ENCODE measurements around the gene OSBPL8.
"Not testable (repeated sequence)": the region's sequence is repeated elsewhere in the genome, so short reads cannot be mapped to it uniquely, and the experiment has no call there.

OSBPL8 gene

DNA sequence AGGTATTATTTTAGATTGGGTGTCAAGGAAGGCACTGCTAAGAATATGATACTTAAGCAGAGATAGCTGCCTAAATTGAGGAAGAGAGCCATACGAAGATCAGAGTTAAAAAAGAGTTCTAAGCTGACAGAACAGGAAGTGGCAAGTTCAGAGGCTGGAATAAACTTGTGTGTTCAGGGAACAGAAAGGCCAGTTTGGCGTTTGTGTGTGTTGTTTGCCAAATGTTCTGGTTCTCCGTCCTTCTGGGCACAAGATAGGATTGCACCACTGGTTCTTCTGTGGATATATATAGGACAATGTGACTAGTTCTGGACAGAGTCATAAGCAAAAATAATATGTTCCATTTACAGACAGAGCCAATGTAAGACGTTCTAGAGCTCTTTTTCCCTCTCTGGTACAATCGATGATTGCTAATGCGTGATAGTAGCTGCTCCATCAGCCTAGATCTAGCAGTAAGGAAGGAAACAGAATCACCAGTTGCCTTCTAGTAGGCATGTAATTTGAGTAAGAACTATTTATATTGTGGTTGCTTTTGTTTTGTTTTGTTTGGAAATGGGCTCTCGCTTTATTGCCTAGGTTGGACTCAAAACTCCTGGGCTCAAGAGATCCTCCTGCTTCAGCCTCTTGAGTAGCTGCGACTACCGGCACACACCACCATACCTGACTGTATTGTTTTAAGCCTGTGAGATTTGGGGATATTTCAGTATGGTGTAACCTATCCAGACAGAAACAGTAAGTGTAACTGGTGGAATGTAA, 218.7 kb downstream of the OSBPL8 start:
- Histone ChIP-seq H3K9me3 (ENCODE audit: low read length) (no peaks in the 10 kb centered on the region), H3K4me1 (ENCODE audit: insufficient read depth, low read length) (no peaks in the 10 kb centered on the region), H3K27me3 (ENCODE audit: insufficient read depth, low read length) (no peaks in the 10 kb centered on the region), H2AFZ (ENCODE audit: low read depth, low read length) (no peak overlapping the region), H3K36me3 (ENCODE audit: insufficient read depth, low read length) (no peaks in the 10 kb centered on the region), H3K4me3 (ENCODE audit: low read length) (no peak overlapping the region)

DNA sequence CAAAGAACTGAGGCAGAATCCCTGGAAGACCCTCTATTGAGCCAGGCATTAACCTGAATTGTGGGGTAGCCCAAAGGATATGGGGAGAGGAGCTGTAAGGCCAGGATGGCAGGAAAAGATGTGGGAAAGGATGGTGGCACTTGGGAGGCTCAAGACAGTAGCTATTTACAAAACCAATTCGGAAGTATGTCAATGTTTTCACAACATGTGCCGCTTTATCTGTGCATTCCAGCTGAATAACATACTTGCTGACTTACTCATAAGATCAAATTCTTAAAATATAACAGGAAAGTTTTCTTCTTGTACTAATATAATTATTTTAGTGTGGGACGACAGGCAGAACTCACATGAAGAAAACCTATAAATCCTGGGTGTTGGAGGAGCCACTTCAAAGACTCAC, 222.0 kb downstream of the OSBPL8 start:
- no peaks in the 10 kb centered on the region for H3K9me3 ChIP-seq (ENCODE audit: low read length)
- H3K36me3 ChIP-seq (ENCODE audit: insufficient read depth, low read length) = no peaks in the 10 kb centered on the region
- H3K4me3 ChIP-seq (ENCODE audit: low read length) = no peak overlapping the region
- H2AFZ ChIP-seq (ENCODE audit: low read depth, low read length) = no peak overlapping the region
- H3K4me1 ChIP-seq (ENCODE audit: insufficient read depth, low read length) = no peaks in the 10 kb centered on the region
- H3K27me3 ChIP-seq (ENCODE audit: insufficient read depth, low read length) = no peaks in the 10 kb centered on the region

DNA sequence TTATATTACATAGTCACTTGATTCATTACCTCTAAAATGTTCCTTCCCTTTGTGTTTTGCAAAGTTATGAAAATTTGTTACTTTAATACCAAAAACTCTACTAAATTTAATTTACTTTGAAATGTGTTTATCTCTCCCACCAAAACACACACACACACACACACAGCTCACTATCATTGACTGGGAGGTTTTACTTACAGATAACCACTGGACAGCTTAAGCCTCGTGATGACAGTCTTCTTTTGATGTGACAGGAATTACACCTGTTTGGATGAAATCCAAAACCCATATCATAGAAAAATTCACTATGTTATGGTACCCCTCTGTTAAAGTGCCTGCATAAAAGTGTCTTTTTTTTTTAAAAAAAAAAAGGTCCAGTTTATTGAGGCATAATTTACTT, 227.0 kb downstream of the OSBPL8 start:
- Histone ChIP-seq H2AFZ (ENCODE audit: low read depth, low read length) (no peak overlapping the region), H3K9me3 (ENCODE audit: low read length) (no peaks in the 10 kb centered on the region), H3K27me3 (ENCODE audit: insufficient read depth, low read length) (no peaks in the 10 kb centered on the region), H3K36me3 (ENCODE audit: insufficient read depth, low read length) (no peaks in the 10 kb centered on the region), H3K4me3 (ENCODE audit: low read length) (no peak overlapping the region), H3K4me1 (ENCODE audit: insufficient read depth, low read length) (no peaks in the 10 kb centered on the region)

DNA sequence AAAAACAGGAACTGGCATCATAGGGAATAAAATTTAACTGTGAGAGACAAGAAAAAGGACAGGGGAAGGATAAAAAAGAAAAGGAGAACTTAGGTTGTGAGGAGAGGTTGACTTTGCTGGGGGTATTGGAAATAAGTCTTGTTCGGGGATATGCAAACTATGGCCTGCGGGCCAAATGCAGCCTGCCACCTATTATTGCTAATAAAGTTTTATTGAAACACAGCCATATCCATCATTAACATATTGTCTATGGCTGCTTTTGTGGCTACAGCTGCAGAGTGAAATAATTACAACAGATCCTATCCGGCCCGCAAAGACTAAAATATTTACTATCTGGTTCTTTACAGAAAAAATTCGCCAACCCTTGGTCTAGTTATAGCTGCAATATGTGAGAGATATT, 230.0 kb downstream of the OSBPL8 start:
- H2AFZ ChIP-seq (ENCODE audit: low read depth, low read length) = no peak overlapping the region
- no peaks in the 10 kb centered on the region for H3K4me1 ChIP-seq (ENCODE audit: insufficient read depth, low read length)
- H3K27me3 ChIP-seq (ENCODE audit: insufficient read depth, low read length) = no peaks in the 10 kb centered on the region
- H3K4me3 ChIP-seq (ENCODE audit: low read length) = no peak overlapping the region
- no peaks in the 10 kb centered on the region for H3K9me3 ChIP-seq (ENCODE audit: low read length)
- no peaks in the 10 kb centered on the region for H3K36me3 ChIP-seq (ENCODE audit: insufficient read depth, low read length)

DNA sequence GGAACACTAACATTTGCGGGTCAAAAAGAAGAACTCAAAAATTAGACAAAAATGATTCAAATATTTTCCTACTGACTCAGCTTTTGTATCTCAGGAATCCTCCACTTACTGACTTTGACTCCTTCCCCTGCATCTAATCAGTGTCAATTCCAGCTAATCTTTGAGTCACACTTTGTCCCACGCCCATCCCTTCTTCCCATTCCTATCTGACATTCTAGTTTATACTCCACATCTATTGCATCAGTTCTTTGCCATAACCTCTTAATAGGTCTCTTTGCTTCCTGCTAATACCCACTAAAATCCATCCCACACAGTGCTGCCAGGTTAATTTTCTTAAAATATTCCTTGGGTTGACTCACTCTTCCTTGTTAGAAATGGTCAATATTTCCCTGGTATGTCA, 230.4 kb downstream of the OSBPL8 start:
- Histone ChIP-seq H3K27me3 (ENCODE audit: insufficient read depth, low read length) (no peaks in the 10 kb centered on the region), H3K4me3 (ENCODE audit: low read length) (no peak overlapping the region), H2AFZ (ENCODE audit: low read depth, low read length) (no peak overlapping the region), H3K4me1 (ENCODE audit: insufficient read depth, low read length) (no peaks in the 10 kb centered on the region), H3K36me3 (ENCODE audit: insufficient read depth, low read length) (no peaks in the 10 kb centered on the region), H3K9me3 (ENCODE audit: low read length) (no peaks in the 10 kb centered on the region)

DNA sequence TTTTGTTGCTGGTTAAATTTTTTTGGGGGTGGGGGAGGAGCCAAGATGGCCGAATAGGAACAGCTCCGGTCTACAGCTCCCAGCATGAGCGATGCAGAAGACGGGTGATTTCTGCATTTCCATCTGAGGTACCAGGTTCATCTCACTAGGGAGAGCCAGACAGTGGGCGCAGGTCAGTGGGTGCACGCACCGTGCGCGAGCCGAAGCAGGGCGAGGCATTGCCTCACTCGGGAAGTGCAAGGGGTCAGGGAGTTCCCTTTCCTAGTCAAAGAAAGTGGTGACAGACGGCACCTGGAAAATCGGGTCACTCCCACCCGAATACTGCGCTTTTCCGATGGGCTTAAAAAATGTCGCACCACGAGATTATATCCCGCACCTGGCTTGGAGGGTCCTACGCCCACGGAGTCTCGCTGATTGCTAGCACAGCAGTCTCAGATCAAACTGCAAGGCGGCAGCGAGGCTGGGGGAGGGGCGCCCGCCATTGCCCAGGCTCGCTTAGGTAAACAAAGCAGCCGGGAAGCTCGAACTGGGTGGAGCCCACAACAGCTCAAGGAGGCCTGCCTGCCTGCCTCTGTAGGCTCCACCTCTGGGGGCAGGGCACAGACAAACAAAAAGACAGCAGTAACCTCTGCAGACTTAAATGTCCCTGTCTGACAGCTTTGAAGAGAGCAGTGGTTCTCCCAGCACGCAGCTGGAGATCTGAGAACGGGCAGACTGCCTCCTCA, 239.8 kb downstream of the OSBPL8 start:
- H3K4me1 ChIP-seq (ENCODE audit: insufficient read depth, low read length); H3K9me3 ChIP-seq (ENCODE audit: low read length); H2AFZ ChIP-seq (ENCODE audit: low read depth, low read length); H3K36me3 ChIP-seq (ENCODE audit: insufficient read depth, low read length); H3K4me3 ChIP-seq (ENCODE audit: low read length); H3K27me3 ChIP-seq (ENCODE audit: insufficient read depth, low read length): not testable (repeated sequence)

DNA sequence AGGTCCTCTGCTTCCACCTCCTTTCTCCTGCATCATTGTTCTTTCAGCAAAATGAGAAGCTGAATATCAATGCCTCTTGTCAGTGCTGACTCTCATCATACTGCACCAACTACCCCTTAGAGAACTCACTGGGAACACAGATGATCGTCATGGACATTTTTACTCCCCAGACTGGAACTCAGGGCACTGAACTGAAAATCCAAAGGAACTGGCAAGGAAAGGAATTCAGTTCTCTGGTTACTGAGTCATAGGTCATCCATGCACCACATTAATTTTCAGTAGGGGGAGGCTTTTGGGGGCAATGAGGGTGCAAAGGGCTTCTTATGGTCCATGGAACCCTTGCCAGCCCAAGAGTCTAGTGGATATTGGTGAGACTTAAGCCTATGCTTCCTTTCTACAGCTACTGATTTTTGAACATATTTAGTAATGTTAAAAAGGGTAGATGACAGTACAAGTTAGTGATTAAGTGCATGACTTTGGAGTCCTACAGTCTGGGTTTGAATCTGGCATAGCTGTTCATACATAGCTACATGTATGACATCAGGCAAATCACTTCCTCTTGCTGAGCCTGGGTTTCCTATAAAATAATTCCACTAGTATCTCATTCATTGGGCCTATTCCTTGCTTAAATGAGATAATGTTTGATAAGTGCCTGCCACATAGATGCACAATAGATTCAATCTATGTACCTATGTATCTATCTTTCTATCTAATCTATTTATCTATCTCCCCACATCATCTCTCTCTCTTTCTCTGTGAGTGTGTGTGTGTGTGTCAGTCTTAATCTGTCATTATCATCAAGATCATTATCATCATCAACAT, 240.6 kb downstream of the OSBPL8 start:
- no peak overlapping the region for H3K4me3 ChIP-seq (ENCODE audit: low read length)
- no peaks in the 10 kb centered on the region for H3K4me1 ChIP-seq (ENCODE audit: insufficient read depth, low read length)
- H3K9me3 ChIP-seq (ENCODE audit: low read length) = no peaks in the 10 kb centered on the region
- H3K27me3 ChIP-seq (ENCODE audit: insufficient read depth, low read length) = no peaks in the 10 kb centered on the region
- H2AFZ ChIP-seq (ENCODE audit: low read depth, low read length) = no peak overlapping the region
- H3K36me3 ChIP-seq (ENCODE audit: insufficient read depth, low read length) = no peaks in the 10 kb centered on the region

DNA sequence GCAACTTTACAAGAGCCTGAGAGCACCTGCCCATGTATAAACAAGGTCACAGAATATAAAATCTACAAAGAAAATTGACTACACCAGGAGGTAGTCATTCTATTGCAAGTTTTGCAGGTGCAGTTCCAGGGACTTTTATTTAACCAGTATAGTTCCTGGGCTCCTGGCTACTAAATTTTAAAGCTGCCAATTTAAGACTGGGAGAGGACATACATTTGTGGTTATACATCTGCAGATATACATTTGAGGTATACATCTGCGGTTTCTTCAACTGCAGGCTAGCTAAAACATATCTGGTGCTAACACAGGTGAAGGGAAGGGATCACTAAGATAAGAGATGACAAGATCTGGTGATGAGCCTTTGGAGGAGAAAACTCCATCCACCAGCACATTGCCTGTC, 241.6 kb downstream of the OSBPL8 start:
- H3K36me3 ChIP-seq (ENCODE audit: insufficient read depth, low read length) = no peaks in the 10 kb centered on the region
- no peaks in the 10 kb centered on the region for H3K4me1 ChIP-seq (ENCODE audit: insufficient read depth, low read length)
- no peak overlapping the region for H2AFZ ChIP-seq (ENCODE audit: low read depth, low read length)
- H3K4me3 ChIP-seq (ENCODE audit: low read length) = no peak overlapping the region
- H3K9me3 ChIP-seq (ENCODE audit: low read length) = no peaks in the 10 kb centered on the region
- no peaks in the 10 kb centered on the region for H3K27me3 ChIP-seq (ENCODE audit: insufficient read depth, low read length)

DNA sequence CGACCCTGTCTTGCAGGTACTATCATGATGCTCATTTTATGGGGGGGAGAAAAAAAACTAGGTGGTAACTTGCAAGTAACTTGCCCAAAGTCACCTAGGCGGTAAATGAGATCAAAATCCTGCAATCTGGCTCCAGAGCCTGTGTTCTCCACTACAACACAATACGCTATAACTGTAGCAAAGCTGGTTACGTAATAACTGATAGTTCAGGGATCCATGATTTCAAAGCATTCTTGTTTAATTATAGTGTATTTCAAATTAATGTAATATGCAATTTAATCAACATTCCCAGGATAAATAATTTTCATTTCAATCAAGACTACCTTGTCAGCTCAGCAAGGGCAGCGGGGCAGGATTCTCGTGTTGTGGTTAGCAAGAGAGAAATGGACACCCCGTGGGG, 243.1 kb downstream of the OSBPL8 start:
- Histone ChIP-seq H2AFZ (ENCODE audit: low read depth, low read length) (no peak overlapping the region), H3K4me3 (ENCODE audit: low read length) (no peak overlapping the region), H3K36me3 (ENCODE audit: insufficient read depth, low read length) (no peaks in the 10 kb centered on the region), H3K4me1 (ENCODE audit: insufficient read depth, low read length) (peaks cover 9% of the 10 kb centered on the region), H3K9me3 (ENCODE audit: low read length) (no peaks in the 10 kb centered on the region), H3K27me3 (ENCODE audit: insufficient read depth, low read length) (no peaks in the 10 kb centered on the region)

DNA sequence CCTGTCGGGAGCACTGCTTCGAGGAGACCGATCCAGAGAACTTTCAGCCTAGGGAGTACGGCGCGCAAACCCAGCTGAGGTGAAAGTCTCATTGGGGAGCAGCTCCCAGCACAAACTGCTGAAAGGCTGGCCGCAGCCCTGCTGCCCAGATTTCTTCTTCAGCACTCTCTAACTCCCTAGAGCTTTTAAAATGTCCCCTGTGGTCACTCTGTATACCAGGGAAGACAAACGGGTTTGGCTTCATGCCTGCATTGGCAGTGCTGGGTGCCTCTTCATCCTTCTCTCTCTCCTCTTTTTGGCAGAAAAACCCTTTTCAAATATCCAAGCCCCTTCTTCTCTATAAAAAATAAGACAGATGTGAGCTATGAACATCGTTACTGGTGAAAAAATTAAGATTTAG, 246.3 kb downstream of the OSBPL8 start:
- no peaks in the 10 kb centered on the region for H3K9me3 ChIP-seq (ENCODE audit: low read length)
- no peaks in the 10 kb centered on the region for H3K27me3 ChIP-seq (ENCODE audit: insufficient read depth, low read length)
- no peak overlapping the region for H3K4me3 ChIP-seq (ENCODE audit: low read length)
- H3K36me3 ChIP-seq (ENCODE audit: insufficient read depth, low read length) = no peaks in the 10 kb centered on the region
- H3K4me1 ChIP-seq (ENCODE audit: insufficient read depth, low read length) = peaks cover 9% of the 10 kb centered on the region
- no peak overlapping the region for H2AFZ ChIP-seq (ENCODE audit: low read depth, low read length)

DNA sequence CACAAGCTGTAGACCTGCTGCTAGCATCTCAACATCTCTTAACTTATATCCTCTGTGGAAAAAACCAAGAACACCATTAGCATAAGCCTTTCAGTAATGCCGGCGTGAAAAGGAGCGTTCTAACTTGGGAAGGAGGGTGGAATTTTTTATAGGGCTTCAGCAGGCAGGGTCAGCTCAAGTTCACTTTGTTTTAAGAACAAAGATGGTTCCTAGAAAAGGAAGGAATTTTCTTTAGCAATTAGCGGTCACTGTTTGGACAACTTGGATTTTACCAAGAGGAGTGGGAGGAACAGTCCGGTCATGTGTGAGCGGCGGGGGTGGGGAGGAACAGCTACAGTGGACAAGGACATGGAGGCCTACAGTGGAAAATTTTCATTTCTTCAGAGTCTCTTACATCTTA, 247.3 kb downstream of the OSBPL8 start:
- no peaks in the 10 kb centered on the region for H3K9me3 ChIP-seq (ENCODE audit: low read length)
- H3K4me1 ChIP-seq (ENCODE audit: insufficient read depth, low read length) = peaks cover 9% of the 10 kb centered on the region
- H3K27me3 ChIP-seq (ENCODE audit: insufficient read depth, low read length) = no peaks in the 10 kb centered on the region
- no peak overlapping the region for H3K4me3 ChIP-seq (ENCODE audit: low read length)
- peak overlapping the region; percentile 23 for H2AFZ ChIP-seq (ENCODE audit: low read depth, low read length)
- no peaks in the 10 kb centered on the region for H3K36me3 ChIP-seq (ENCODE audit: insufficient read depth, low read length)

DNA sequence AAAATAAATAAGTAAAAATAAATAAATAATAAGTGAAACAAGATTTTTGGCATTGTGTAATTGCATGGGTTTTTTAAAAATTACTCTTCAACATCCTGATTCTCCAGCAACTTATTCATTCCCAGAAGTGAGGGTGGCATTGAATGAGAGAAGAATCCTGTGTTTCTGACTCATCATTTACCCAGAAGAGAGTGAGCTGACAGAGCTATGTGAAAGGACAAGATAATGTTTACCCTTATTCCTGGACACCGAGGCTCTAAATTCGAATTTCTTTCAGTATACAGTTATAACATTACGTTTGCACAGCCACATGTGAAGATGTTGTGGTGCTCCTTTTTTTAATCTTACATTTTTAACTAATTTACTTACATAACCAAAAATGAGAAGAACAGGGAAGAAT, 247.8 kb downstream of the OSBPL8 start:
- no peaks in the 10 kb centered on the region for H3K9me3 ChIP-seq (ENCODE audit: low read length)
- no peaks in the 10 kb centered on the region for H3K36me3 ChIP-seq (ENCODE audit: insufficient read depth, low read length)
- no peak overlapping the region for H3K4me3 ChIP-seq (ENCODE audit: low read length)
- H3K27me3 ChIP-seq (ENCODE audit: insufficient read depth, low read length) = no peaks in the 10 kb centered on the region
- H2AFZ ChIP-seq (ENCODE audit: low read depth, low read length) = peak overlapping the region; percentile 23
- H3K4me1 ChIP-seq (ENCODE audit: insufficient read depth, low read length) = peaks cover 9% of the 10 kb centered on the region

DNA sequence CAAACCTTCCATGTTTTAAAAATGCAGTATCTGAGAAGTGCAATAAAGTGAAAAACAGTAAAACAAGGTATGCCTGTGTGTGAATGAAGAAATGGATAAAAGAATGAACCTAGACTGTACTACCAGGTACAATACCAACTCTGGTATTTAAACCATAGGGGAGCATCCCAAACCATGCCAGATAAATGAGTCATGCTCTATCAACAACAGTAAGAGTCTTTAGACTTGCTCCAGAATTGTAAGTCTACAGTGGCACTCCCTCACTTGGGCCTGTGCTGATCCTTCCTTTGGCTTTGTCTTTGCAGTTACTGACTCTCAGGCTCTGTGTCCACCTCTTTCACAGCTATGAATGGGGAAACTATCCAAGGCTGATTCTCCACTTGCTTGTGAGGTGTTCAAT, 249.5 kb downstream of the OSBPL8 start:
- Histone ChIP-seq H3K4me1 (ENCODE audit: insufficient read depth, low read length) (peaks cover 9% of the 10 kb centered on the region), H3K36me3 (ENCODE audit: insufficient read depth, low read length) (no peaks in the 10 kb centered on the region), H3K27me3 (ENCODE audit: insufficient read depth, low read length) (no peaks in the 10 kb centered on the region), H3K9me3 (ENCODE audit: low read length) (no peaks in the 10 kb centered on the region), H2AFZ (ENCODE audit: low read depth, low read length) (no peak overlapping the region), H3K4me3 (ENCODE audit: low read length) (no peak overlapping the region)
